HG03521 (cell line): ENCODE results near the gene SHF.

Experiments
- ATAC-seq: cut with Tn5 transposase; IDR thresholded peaks from one replicate; pipeline ENCODE4 v1.9.1; 2021; ENCODE audit warnings: mild to moderate bottlenecking, moderate library complexity; ENCODE audit not compliant: unreplicated experiment

The SHF gene

GRCh38 chr15:45130291-45131000 is 57.3 kb downstream of the SHF start:
- ATAC-seq: no peak

DNA sequence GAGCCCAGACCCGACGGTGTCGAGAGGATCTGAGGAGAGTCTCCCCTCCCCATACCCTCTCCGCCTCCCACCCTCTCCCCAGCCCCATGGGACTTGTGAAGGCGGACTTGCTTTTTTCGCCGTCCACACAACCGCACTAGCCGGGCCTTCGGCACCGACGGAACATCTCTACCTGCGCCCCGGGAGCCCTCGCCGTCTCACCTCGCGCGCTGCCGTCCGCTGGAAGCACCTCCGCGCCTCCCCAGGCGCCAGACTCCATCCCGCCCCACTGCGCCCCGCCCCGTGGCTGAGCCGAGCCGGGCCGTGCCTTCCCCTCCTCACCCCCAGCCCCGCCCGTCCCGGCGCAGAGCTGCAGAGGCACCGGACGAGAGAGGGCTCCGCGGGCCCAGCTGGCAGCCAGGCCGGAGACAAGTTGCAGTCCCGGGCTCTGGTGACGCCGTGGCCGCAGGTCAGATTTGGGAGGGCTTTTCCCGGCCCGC is 58.1 kb downstream of the SHF start, which contains the start of the genes DUOX1 and DUOXA1:
Gene DUOX1, plus strand, starts transcription at position 344 of the 479 bp plus-strand sequence. CDS start 1,973 bp downstream, outside the sequence.
Gene DUOXA1, minus strand, starts transcription at position 229 of the 479 bp plus-strand sequence. CDS start 6,865 bp downstream, outside the sequence.
- ATAC-seq: no peak

DNA sequence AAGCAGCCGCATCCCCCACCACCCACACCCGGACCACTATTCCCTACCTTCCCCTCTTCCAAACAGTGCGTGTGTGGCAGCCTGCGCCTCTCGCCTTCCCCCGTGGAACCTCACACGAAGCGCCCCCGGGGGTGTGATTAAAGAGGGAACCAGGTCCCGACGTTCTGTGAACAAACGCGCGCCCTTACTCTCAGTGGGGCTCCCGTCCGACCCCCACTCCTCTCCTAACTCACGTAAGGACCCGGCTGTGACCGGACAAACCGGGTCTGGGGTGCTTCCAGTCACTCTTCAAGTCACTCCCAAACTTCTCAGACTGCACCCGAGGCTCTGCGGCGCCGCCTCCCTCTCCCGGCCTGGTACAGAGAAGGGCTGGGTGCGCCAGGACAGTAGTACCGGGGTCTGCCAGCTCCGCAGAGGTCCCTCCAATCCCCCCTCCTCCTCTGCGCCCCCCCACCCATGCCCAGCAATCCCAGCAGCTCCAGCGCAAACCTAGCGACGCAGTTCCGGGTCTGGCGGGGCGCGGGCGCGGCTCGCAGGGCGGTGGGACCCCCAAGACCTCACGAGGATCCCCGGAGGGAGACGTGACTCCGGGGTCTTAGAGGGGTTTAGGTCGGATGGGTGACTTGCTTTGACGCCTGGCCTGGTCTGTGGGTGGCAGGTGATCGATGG is 58.7 kb downstream of the SHF start:
- ATAC-seq: no peak

GRCh38 chr15:45126535-45127158 is 61.1 kb downstream of the SHF start:
- ATAC-seq: no peak

GRCh38 chr15:45123397-45123796 is 64.4 kb downstream of the SHF start:
- ATAC-seq: no peak

GRCh38 chr15:45122719-45123118 is 65.0 kb downstream of the SHF start:
- ATAC-seq: no peak

GRCh38 chr15:45121706-45122417 is 65.9 kb downstream of the SHF start:
- no peak for ATAC-seq

GRCh38 chr15:45121020-45121419 is 66.7 kb downstream of the SHF start:
- ATAC-seq: no peak

DNA sequence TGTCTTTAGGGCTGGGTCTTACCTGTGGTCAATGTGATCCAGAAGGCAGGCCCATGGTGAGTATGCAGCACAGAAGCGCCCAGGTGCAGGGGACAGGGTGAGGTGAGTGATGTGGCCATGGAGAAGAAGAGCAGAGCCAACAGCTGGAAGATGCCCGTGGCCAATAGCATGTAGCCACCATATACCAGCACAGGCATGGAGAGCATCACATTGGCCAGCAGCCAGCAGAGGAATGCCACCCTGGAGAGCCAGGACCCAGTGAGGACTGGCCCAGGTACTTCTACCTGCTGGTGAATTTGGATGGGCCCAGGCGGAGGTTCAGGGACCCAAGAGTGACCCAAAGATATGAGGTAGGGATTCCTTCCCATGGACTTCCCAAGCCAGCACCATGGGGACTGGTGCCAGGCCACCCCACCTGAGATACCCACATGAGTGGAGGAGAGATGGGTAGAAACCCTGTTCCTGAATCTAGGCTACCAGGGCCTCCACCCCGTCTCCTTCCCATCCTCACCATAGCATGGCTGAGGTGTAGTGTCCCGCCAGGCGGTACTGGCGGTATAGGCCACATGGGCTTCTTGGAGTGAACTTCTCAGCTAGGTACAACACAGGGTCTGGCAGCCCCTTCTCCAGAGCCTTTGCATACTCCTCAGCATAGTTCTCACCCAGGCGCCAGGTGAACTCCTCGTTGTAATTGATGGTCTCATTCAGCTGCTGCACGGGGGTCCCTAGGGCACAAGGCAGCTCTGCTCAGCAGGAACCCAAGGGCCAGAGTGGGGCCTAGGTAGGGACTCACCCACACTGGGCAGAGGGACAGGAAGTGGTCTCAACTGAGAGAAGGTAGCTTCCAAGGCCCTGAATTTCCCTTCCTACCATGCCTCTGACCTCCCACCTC is 67.4 kb downstream of the SHF start:
- no peak for ATAC-seq

- no peak for ATAC-seq
Measured at GRCh38 chr15:45118996-45119395, 68.8 kb downstream of the SHF start.

- ATAC-seq: peak; percentile 89
Measured at GRCh38 chr15:45118131-45118588, 69.6 kb downstream of the SHF start.

- ATAC-seq: peak; percentile 17
Measured at GRCh38 chr15:45117308-45118130, 70.2 kb downstream of the SHF start.
